ENCODE measurements around the gene CDC42SE2. TPM values are rescaled to one million over a fixed set of nuclear protein-coding genes. Genes with fewer than 3 reads are reported as not detected.

CDC42SE2 gene
- total RNA-seq, 1 donor from 2014 or later, result 19.4 TPM

GRCh38 chr5:131256507-131256823, 7.4 kb upstream of the CDC42SE2 start:
- H3K4me3 ChIP-seq, result no peak overlapping the region
- H3K9me3 ChIP-seq, result no peaks in the 10 kb centered on the region
- H3K4me1 ChIP-seq, result peaks cover 4% of the 10 kb centered on the region
- DNase-seq (ENCODE audit: extremely low spot score in 2 of 2), result no peak
- H3K36me3 ChIP-seq, result no peaks in the 10 kb centered on the region
- peak overlapping the region; percentile 26 for H3K27ac ChIP-seq
- H3K27me3 ChIP-seq, result no peaks in the 10 kb centered on the region
- TF ChIP-seq CTCF (IDR thresholded peaks at IDR 0.05) (no peak), POLR2A (IDR thresholded peaks at IDR 0.05) (no peak), POLR2AphosphoS5 (IDR thresholded peaks at IDR 0.05; ENCODE audit: insufficient read depth in 1 of 2, low read depth in 1 of 2) (no peak)
- intact Hi-C loops (cut with DNase I), result no loop called here

- intact Hi-C loops (cut with DNase I), result no loop called here
- TF ChIP-seq CTCF (IDR thresholded peaks at IDR 0.05) (no peak), POLR2A (IDR thresholded peaks at IDR 0.05) (no peak), POLR2AphosphoS5 (IDR thresholded peaks at IDR 0.05; ENCODE audit: insufficient read depth in 1 of 2, low read depth in 1 of 2) (no peak)
- H3K27ac ChIP-seq, result no peak overlapping the region
- H3K4me1 ChIP-seq, result peaks cover 16% of the 10 kb centered on the region
- no peaks in the 10 kb centered on the region for H3K9me3 ChIP-seq
- H3K4me3 ChIP-seq, result no peak overlapping the region
- no peaks in the 10 kb centered on the region for H3K36me3 ChIP-seq
- DNase-seq (ENCODE audit: extremely low spot score in 2 of 2), result no peak
- H3K27me3 ChIP-seq, result no peaks in the 10 kb centered on the region
These were observed 5.1 kb upstream of the CDC42SE2 start for GRCh38 chr5:131258733-131259132.

GRCh38 chr5:131259326-131259725, 4.5 kb upstream of the CDC42SE2 start:
- peaks cover 16% of the 10 kb centered on the region for H3K4me1 ChIP-seq
- no peaks in the 10 kb centered on the region for H3K9me3 ChIP-seq
- no peak overlapping the region for H3K27ac ChIP-seq
- TF ChIP-seq CTCF (IDR thresholded peaks at IDR 0.05) (no peak), POLR2AphosphoS5 (IDR thresholded peaks at IDR 0.05; ENCODE audit: insufficient read depth in 1 of 2, low read depth in 1 of 2) (no peak), POLR2A (IDR thresholded peaks at IDR 0.05) (no peak)
- no peak for DNase-seq (ENCODE audit: extremely low spot score in 2 of 2)
- no peaks in the 10 kb centered on the region for H3K36me3 ChIP-seq
- intact Hi-C loops (cut with DNase I), result no loop called here
- no peaks in the 10 kb centered on the region for H3K27me3 ChIP-seq
- no peak overlapping the region for H3K4me3 ChIP-seq

GRCh38 chr5:131260895-131261294, 3.0 kb upstream of the CDC42SE2 start:
- TF ChIP-seq CTCF (IDR thresholded peaks at IDR 0.05) (no peak), POLR2A (IDR thresholded peaks at IDR 0.05) (no peak), POLR2AphosphoS5 (IDR thresholded peaks at IDR 0.05; ENCODE audit: insufficient read depth in 1 of 2, low read depth in 1 of 2) (peak in 1 of 2 donors; percentile 33)
- DNase-seq (ENCODE audit: extremely low spot score in 2 of 2), result no peak

GRCh38 chr5:131261483-131261882, 2.4 kb upstream of the CDC42SE2 start:
- no peak overlapping the region for H3K4me3 ChIP-seq
- peaks cover 33% of the 10 kb centered on the region for H3K4me1 ChIP-seq
- H3K27ac ChIP-seq, result no peak overlapping the region
- no peaks in the 10 kb centered on the region for H3K9me3 ChIP-seq
- intact Hi-C loops (cut with DNase I), result loop anchor here (10.0 kb wide), 1 partner anchor 97 kb away; the partner anchor contains the start of gene HINT1
- no peak for DNase-seq (ENCODE audit: extremely low spot score in 2 of 2)
- H3K27me3 ChIP-seq, result no peaks in the 10 kb centered on the region
- H3K36me3 ChIP-seq, result no peaks in the 10 kb centered on the region
- no peak for TF ChIP-seq CTCF (IDR thresholded peaks at IDR 0.05)
- TF ChIP-seq POLR2A (IDR thresholded peaks at IDR 0.05), result no peak
- TF ChIP-seq POLR2AphosphoS5 (IDR thresholded peaks at IDR 0.05; ENCODE audit: insufficient read depth in 1 of 2, low read depth in 1 of 2), result no peak

More at GRCh38 chr5:131260895-131261294, 3.0 kb upstream of the CDC42SE2 start:
- Histone ChIP-seq H3K36me3 (no peaks in the 10 kb centered on the region), H3K27me3 (no peaks in the 10 kb centered on the region), H3K27ac (no peak overlapping the region), H3K9me3 (no peaks in the 10 kb centered on the region), H3K4me3 (no peak overlapping the region), H3K4me1 (peaks cover 31% of the 10 kb centered on the region)
- intact Hi-C loops (cut with DNase I), result loop anchor here (10.0 kb wide), 1 partner anchor 96 kb away; the partner anchor contains the start of gene HINT1
